Colonic mucosa (tissue), 4 donors: Measurements from ENCODE around the gene EIF6. TPM values are rescaled to one million over a fixed set of nuclear protein-coding genes. Genes with fewer than 3 reads are reported as not detected.
"Not testable (repeated sequence)": the region's sequence is repeated elsewhere in the genome, so short reads cannot be mapped to it uniquely, and the experiment has no call there.

Experiments used
- DNase-seq: peaks from one replicate; pipeline ENCODE4 v3.0.0-alpha.2; 2020
- H3K27ac ChIP-seq: fragments of 200-600 bp; one replicate; pipeline ENCODE4 v1.8.0; 2021
- H3K27me3 ChIP-seq: fragments of 200-600 bp; one replicate; pipeline ENCODE4 v1.8.0; 2021
- H3K36me3 ChIP-seq: fragments of 200-600 bp; one replicate; pipeline ENCODE4 v1.8.0; 2021
- H3K4me1 ChIP-seq: fragments of 200-600 bp; one replicate; pipeline ENCODE4 v1.8.0; 2021; ENCODE audit warnings: mild to moderate bottlenecking
- H3K4me3 ChIP-seq: fragments of 200-600 bp; one replicate; pipeline ENCODE4 v1.8.0; 2021
- H3K9ac ChIP-seq, 2 donors: one replicate each; pipeline ENCODE4 v1.7.0; 2013; ENCODE audit warnings: control low read depth in 2 of 2, low read depth in 2 of 2, low read length in 2 of 2
- H3K9me3 ChIP-seq: fragments of 200-600 bp; one replicate; pipeline ENCODE4 v1.8.0; 2021
- CTCF ChIP-seq: fragments of 200-600 bp; IDR thresholded peaks from one replicate; pipeline ENCODE4 v1.8.0; 2022; ENCODE audit warnings: antibody characterized with exemption, mild to moderate bottlenecking
- intact Hi-C: fragments of 100-400 bp; cut with DNase I; formaldehyde crosslinking; loops from one replicate; pipeline ENCODE4 v1.14.1; 2022
- total RNA-seq, 2 donors: library from RNA; stranded (reverse); fragmentation: NEBNext Ultra II Directional in 1 of 2; extraction: Animal tissue kit (Norgen Biotek cat#: 25700) in 1 of 2; gene quantifications; one replicate each; pipeline ENCODE4 v1.2.1, GENCODE V29; 2021
- donor health status: healthy.
- donor health status: DM: no; HTN: no; CAD: no.
- donor health status: DM: no; HTN: no; CAD: no.

The EIF6 gene
- total RNA-seq, 2 donors from 2014 or later = 163 to 194 TPM

- DNase-seq = no peak
- no peak for TF ChIP-seq CTCF
- Histone ChIP-seq H3K36me3 (no peaks in the 10 kb centered on the region), H3K4me3 (no peak overlapping the region), H3K9ac (no peak overlapping the region), H3K27ac (no peak overlapping the region), H3K4me1 (peaks cover 4% of the 10 kb centered on the region), H3K9me3 (no peaks in the 10 kb centered on the region), H3K27me3 (no peaks in the 10 kb centered on the region)
- intact Hi-C loops = no loop called here
These were observed 31.5 kb upstream of the EIF6 start for GRCh38 chr20:35316086-35316485.

- H3K9me3 ChIP-seq, H3K4me3 ChIP-seq, DNase-seq, H3K27ac ChIP-seq, H3K4me1 ChIP-seq, intact Hi-C loops, H3K27me3 ChIP-seq, H3K9ac ChIP-seq, H3K36me3 ChIP-seq: not testable (repeated sequence)
These were observed 31.1 kb upstream of the EIF6 start for GRCh38 chr20:35315632-35316020.

GRCh38 chr20:35314816-35315631 is 30.5 kb upstream of the EIF6 start:
- Histone ChIP-seq H3K9me3 (no peaks in the 10 kb centered on the region), H3K27ac (no peak overlapping the region), H3K9ac (no peak overlapping the region), H3K4me3 (no peak overlapping the region), H3K27me3 (no peaks in the 10 kb centered on the region), H3K4me1 (peaks cover 4% of the 10 kb centered on the region), H3K36me3 (no peaks in the 10 kb centered on the region)
- no peak for TF ChIP-seq CTCF
- intact Hi-C loops = no loop called here
- DNase-seq = no peak

GRCh38 chr20:35312318-35312717 is 27.7 kb upstream of the EIF6 start:
- H3K9ac ChIP-seq = no peak overlapping the region

GRCh38 chr20:35311822-35312221 is 27.2 kb upstream of the EIF6 start:
- Histone ChIP-seq H3K9me3 (no peaks in the 10 kb centered on the region), H3K4me1 (no peaks in the 10 kb centered on the region), H3K4me3 (no peak overlapping the region), H3K27ac (no peak overlapping the region), H3K36me3 (no peaks in the 10 kb centered on the region), H3K9ac (no peak overlapping the region), H3K27me3 (no peaks in the 10 kb centered on the region)
- DNase-seq = no peak
- TF ChIP-seq CTCF = no peak
- intact Hi-C loops = no loop called here

More at GRCh38 chr20:35312318-35312717, 27.7 kb upstream of the EIF6 start:
- no peak overlapping the region for H3K27ac ChIP-seq
- DNase-seq = no peak
- no peak for TF ChIP-seq CTCF
- H3K36me3 ChIP-seq = no peaks in the 10 kb centered on the region
- no peaks in the 10 kb centered on the region for H3K9me3 ChIP-seq
- H3K4me1 ChIP-seq = no peaks in the 10 kb centered on the region
- no peaks in the 10 kb centered on the region for H3K27me3 ChIP-seq
- H3K4me3 ChIP-seq = no peak overlapping the region
- intact Hi-C loops = no loop called here

GRCh38 chr20:35311409-35311808 is 26.8 kb upstream of the EIF6 start:
- DNase-seq = peak; percentile 76
- no peaks in the 10 kb centered on the region for H3K27me3 ChIP-seq
- no peak overlapping the region for H3K9ac ChIP-seq
- TF ChIP-seq CTCF = no peak
- no peak overlapping the region for H3K27ac ChIP-seq
- no peak overlapping the region for H3K4me3 ChIP-seq
- intact Hi-C loops = no loop called here
- H3K36me3 ChIP-seq = no peaks in the 10 kb centered on the region
- no peaks in the 10 kb centered on the region for H3K4me1 ChIP-seq
- H3K9me3 ChIP-seq = no peaks in the 10 kb centered on the region
